ENCODE results near the gene USP37. TPM values are rescaled to one million over a fixed set of nuclear protein-coding genes. Genes with fewer than 3 reads are reported as not detected.

Gene USP37
- total RNA-seq, 1 donor from 2014 or later = 9.4 TPM

DNA sequence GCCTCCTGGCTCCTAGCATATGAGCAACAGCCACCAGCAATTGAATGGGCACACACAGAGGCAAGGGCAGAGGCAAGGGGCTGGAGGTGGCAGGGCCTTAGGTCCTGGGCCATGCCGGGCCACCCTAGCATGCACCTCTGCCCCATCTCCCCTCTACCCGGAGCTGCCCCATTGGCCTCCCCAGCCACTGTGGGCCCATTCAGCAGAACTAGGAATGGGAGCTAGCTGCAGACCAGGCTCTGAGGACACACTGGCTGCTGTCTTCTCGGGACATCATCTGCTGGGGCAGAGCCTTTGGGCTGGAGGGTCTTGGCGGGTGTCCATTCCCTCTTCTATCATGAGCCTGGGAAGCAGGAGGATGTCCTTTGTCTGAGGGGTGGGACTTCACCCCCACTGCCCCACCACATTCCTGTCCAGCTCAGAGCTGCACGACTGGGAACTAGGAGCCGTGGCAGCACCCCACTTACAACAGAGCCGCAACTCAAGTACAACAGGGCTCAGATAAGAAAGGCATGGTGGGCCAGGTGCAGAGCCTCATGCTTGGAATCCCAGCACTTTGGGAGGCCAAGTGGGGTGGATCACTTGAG, 148.4 kb downstream of the USP37 start:
- Histone ChIP-seq H3K27me3 (ENCODE audit: control insufficient read depth, insufficient read depth, low read length) (no peaks in the 10 kb centered on the region), H3K36me3 (ENCODE audit: control insufficient read depth, insufficient read depth, low read length) (no peaks in the 10 kb centered on the region), H3K4me3 (ENCODE audit: low read depth, low read length) (no peak overlapping the region)
- TF ChIP-seq, protein P1, sequence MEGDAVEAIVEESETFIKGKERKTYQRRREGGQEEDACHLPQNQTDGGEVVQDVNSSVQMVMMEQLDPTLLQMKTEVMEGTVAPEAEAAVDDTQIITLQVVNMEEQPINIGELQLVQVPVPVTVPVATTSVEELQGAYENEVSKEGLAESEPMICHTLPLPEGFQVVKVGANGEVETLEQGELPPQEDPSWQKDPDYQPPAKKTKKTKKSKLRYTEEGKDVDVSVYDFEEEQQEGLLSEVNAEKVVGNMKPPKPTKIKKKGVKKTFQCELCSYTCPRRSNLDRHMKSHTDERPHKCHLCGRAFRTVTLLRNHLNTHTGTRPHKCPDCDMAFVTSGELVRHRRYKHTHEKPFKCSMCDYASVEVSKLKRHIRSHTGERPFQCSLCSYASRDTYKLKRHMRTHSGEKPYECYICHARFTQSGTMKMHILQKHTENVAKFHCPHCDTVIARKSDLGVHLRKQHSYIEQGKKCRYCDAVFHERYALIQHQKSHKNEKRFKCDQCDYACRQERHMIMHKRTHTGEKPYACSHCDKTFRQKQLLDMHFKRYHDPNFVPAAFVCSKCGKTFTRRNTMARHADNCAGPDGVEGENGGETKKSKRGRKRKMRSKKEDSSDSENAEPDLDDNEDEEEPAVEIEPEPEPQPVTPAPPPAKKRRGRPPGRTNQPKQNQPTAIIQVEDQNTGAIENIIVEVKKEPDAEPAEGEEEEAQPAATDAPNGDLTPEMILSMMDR (IDR thresholded peaks at IDR 0.05; ENCODE audit: insufficient read depth, low read length, poor library complexity, severe bottlenecking) = no peak
- DNase-seq (ENCODE audit: low read depth) = no peak

DNA sequence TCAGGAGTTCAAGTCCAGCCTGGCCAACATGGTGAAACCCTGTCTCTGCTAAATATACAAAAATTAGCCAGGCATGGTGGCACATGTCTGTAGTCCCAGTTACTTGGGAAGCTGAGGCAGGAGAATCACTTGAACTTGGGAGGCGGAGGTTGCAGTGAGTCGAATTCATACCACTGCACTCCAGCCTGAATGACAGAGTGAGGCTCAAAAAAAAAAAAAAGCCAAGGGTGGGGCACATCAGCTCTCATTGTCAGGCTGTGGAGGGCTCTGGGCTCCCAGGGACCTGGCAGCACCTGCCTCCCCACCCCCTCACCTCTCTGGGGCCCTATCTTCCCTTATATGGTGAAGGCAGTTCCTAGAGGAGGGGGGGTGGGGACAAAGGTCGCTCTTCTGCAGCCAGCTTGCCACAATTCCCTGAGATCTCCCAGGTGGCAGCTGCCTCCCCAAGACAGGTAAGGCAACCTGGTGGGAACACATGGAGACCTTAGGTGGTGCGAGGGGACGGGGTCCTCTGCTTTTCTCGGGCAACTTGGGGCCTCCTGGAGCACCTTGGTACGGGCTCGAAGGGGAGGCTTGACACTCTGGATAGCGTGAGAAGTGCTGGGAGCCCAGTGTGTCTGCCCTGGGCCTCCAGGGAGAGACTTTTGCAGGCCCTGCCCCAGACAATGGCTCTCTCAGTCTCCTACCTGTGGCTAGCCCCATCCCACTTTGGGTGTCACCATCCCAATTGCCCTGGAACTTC, 149.3 kb downstream of the USP37 start, which contains the start of gene VIL1:
Gene VIL1, plus strand, starts transcription at position 407 of the 742 bp plus-strand sequence. CDS start 4,656 bp downstream, outside the sequence.
- no peak for DNase-seq (ENCODE audit: low read depth)
- TF ChIP-seq, protein P1 (IDR thresholded peaks at IDR 0.05; ENCODE audit: insufficient read depth, low read length, poor library complexity, severe bottlenecking) = no peak
- Histone ChIP-seq H3K27me3 (ENCODE audit: control insufficient read depth, insufficient read depth, low read length) (no peaks in the 10 kb centered on the region), H3K36me3 (ENCODE audit: control insufficient read depth, insufficient read depth, low read length) (no peaks in the 10 kb centered on the region), H3K4me3 (ENCODE audit: low read depth, low read length) (no peak within 1 kb of the TSS)

GRCh38 chr2:218418321-218418716, 149.8 kb downstream of the USP37 start:
- TF ChIP-seq, protein P1 (IDR thresholded peaks at IDR 0.05; ENCODE audit: insufficient read depth, low read length, poor library complexity, severe bottlenecking) = no peak
- Histone ChIP-seq H3K36me3 (ENCODE audit: control insufficient read depth, insufficient read depth, low read length) (no peaks in the 10 kb centered on the region), H3K27me3 (ENCODE audit: control insufficient read depth, insufficient read depth, low read length) (no peaks in the 10 kb centered on the region), H3K4me3 (ENCODE audit: low read depth, low read length) (no peak overlapping the region)
- DNase-seq (ENCODE audit: low read depth) = no peak

GRCh38 chr2:218407717-218408116, 160.4 kb downstream of the USP37 start:
- no peaks in the 10 kb centered on the region for H3K36me3 ChIP-seq (ENCODE audit: control insufficient read depth, insufficient read depth, low read length)
- H3K4me3 ChIP-seq (ENCODE audit: low read depth, low read length) = no peak overlapping the region
- TF ChIP-seq, protein P1 (IDR thresholded peaks at IDR 0.05; ENCODE audit: insufficient read depth, low read length, poor library complexity, severe bottlenecking) = no peak
- H3K27me3 ChIP-seq (ENCODE audit: control insufficient read depth, insufficient read depth, low read length) = no peaks in the 10 kb centered on the region
- DNase-seq (ENCODE audit: low read depth) = no peak

DNA sequence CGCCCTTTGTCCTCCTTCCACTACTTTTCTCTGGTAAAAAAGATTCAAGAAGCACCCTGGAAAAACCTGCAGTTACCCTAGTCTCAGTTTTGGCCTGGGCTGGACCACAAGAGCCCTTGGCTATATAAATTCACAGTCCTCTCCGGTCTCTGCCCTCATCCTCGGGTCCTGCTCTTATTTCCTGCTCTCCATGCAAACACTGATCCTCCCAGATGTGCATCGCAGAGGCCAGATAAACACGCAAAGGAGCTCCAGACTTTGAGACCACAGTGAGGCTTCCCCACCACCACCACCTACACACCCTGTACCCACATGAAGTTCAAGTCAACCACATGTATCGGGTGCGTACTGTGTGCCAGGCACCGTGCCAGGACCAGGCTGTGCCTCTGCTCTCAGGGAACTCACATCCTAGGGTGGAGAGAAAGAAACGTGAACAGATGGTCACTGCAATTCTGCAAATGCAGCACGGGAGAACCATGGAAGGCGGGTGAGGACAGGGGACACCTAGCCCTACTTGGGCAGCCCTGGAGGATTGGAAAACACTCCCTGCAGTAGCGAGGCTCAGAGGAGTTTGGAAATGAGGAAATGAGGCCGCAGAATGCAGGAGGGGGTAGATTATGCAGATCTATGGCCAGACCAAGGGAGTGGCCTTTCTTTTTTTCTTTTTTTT, 161.1 kb downstream of the USP37 start:
- DNase-seq (ENCODE audit: low read depth) = no peak
- Histone ChIP-seq H3K36me3 (ENCODE audit: control insufficient read depth, insufficient read depth, low read length) (no peaks in the 10 kb centered on the region), H3K27me3 (ENCODE audit: control insufficient read depth, insufficient read depth, low read length) (no peaks in the 10 kb centered on the region), H3K4me3 (ENCODE audit: low read depth, low read length) (peak overlapping the region; percentile 44)
- TF ChIP-seq, protein P1 (IDR thresholded peaks at IDR 0.05; ENCODE audit: insufficient read depth, low read length, poor library complexity, severe bottlenecking) = no peak
